BLaER1 (cell line): ENCODE results near the gene DOCK6.

Experiments used
- H3K27ac ChIP-seq: shearing (Covaris generic); formaldehyde crosslinking; 2 replicates; pipeline ENCODE4 v1.8.1; 2022
- H3K27me3 ChIP-seq: shearing (Covaris generic); formaldehyde crosslinking; 2 replicates; pipeline ENCODE4 v1.8.1; 2022
- H3K36me3 ChIP-seq: shearing (Covaris generic); formaldehyde crosslinking; 2 replicates; pipeline ENCODE4 v1.8.1; 2022
- H3K4me1 ChIP-seq: shearing (Covaris generic); formaldehyde crosslinking; 2 replicates; pipeline ENCODE4 v1.8.1; 2022
- H3K4me2 ChIP-seq: shearing (Covaris generic); formaldehyde crosslinking; 2 replicates; pipeline ENCODE4 v1.8.1; 2022
- H3K4me3 ChIP-seq: shearing (Covaris generic); formaldehyde crosslinking; 2 replicates; pipeline ENCODE4 v1.8.1; 2022
- H3K9ac ChIP-seq: shearing (Covaris generic); formaldehyde crosslinking; 2 replicates; pipeline ENCODE4 v1.8.1; 2022
- H3K9me3 ChIP-seq: shearing (Covaris generic); formaldehyde crosslinking; 2 replicates; pipeline ENCODE4 v1.8.1; 2022
- H4K20me1 ChIP-seq: shearing (Covaris generic); formaldehyde crosslinking; 2 replicates; pipeline ENCODE4 v1.8.1; 2022
- Cebpa-rat ChIP-seq: shearing (Covaris generic); IDR thresholded peaks from 2 replicates; pipeline ENCODE4 v1.8.1; 2022

DOCK6 gene

DNA sequence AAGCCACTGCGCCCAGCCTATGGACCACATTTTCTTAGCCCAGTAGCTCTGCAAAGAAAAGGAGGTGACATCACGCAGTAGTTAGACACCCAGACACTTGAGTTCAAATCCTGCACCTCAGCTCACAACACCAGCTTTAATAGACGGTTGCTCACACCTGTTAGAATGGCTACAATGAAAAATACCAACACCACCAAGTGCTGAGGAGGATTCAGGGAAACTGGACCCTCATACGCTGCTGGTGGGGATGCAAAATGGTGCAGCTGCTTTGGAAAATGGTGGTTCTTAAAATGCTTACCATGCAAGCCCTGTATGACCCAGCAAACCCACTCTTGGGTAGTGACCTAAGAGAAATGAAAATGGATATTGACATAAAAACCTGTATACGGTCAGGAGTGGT is 11.7 kb upstream of the DOCK6 start:
- no peak overlapping the region for H3K27ac ChIP-seq
- H4K20me1 ChIP-seq = peaks cover 10% of the 10 kb centered on the region
- H3K9me3 ChIP-seq = peaks cover 22% of the 10 kb centered on the region
- TF ChIP-seq Cebpa-rat = no peak
- peaks cover 59% of the 10 kb centered on the region for H3K27me3 ChIP-seq
- H3K4me2 ChIP-seq = no peak overlapping the region
- peaks cover 12% of the 10 kb centered on the region for H3K4me1 ChIP-seq
- H3K4me3 ChIP-seq = no peak overlapping the region
- H3K9ac ChIP-seq = no peak overlapping the region
- H3K36me3 ChIP-seq = no peaks in the 10 kb centered on the region

DNA sequence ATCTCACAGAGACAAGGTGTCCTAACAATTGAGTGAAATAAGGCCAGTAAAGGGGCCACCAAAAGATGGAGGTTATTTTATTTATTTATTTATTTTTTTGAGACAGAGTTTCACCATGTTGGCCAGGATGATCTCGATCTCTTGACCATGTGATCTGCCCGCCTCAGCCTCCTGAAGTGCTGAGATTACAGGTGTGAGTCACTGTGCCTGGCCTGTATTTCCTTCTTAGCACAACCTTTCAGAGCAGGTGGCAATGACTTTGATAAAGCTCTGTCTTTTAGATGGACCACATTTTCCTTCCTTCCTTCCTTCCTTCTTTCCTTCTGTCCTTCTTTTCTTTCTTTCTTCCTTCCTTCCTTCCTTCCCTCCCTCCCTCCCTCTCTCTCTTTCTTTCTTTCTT is 11.0 kb upstream of the DOCK6 start:
- peaks cover 59% of the 10 kb centered on the region for H3K27me3 ChIP-seq

DNA sequence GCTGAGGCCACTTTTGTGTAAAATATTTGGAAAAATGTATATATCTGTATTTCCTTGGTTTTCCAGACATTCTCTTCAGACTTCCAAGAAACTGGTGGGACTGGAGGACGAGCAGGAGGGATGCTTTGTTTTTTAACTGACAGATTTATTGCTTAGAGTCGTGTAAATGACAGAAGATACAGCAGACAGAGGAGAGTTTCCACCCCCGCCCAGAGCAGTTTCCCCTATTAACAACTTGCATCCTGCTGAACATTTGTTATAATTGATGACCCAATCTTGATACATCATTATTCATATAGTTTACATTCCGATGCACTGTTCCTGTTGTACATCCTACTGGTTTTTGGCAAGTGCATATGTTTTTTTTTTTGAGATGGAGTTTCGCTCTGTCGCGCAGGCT is 7.1 kb upstream of the DOCK6 start:
- Histone ChIP-seq H4K20me1 (peaks cover 23% of the 10 kb centered on the region; the same call in 1 of the 2 replicates), H3K9ac (no peak overlapping the region), H3K4me2 (peak overlapping the region; percentile 44), H3K36me3 (no peaks in the 10 kb centered on the region), H3K27me3 (peaks cover 60% of the 10 kb centered on the region), H3K4me3 (no peak overlapping the region), H3K4me1 (peaks cover 8% of the 10 kb centered on the region), H3K27ac (no peak overlapping the region), H3K9me3 (peaks cover 7% of the 10 kb centered on the region; the same call in 1 of the 2 replicates)
- no peak for TF ChIP-seq Cebpa-rat

More for the DNA sequence above, 11.0 kb upstream of the DOCK6 start:
- H3K4me1 ChIP-seq = peaks cover 9% of the 10 kb centered on the region
- no peak overlapping the region for H3K4me3 ChIP-seq
- TF ChIP-seq Cebpa-rat = no peak
- H3K9ac ChIP-seq = no peak overlapping the region
- H3K4me2 ChIP-seq = no peak overlapping the region
- peaks cover 22% of the 10 kb centered on the region for H3K9me3 ChIP-seq
- peaks cover 3% of the 10 kb centered on the region for H4K20me1 ChIP-seq
- H3K27ac ChIP-seq = no peak overlapping the region
- no peaks in the 10 kb centered on the region for H3K36me3 ChIP-seq

DNA sequence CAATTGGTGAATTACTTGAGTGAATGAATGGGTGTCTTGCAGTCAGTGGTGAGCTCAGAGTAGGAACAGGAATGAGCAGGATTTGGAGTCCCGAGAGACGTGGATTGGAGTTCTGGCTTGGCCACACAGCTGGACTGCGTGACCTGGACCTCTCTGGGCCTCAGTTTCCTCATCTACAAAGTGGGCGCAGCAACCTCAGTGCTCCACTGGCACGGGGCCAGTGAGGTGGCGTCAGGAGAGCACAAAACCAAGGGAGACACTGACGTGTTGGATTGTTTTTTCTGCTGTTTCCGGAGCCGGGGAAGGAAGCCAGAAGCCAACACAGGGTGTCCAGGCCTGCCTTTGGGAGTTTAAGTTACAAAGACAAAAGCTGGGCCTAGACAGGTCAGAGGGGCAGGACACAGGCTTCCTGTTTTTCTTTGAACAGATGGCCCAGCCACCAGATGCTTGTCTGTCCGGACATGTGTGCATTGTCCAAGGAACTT is 6.5 kb upstream of the DOCK6 start:
- peaks cover 1% of the 10 kb centered on the region; the same call in 1 of the 2 replicates for H3K9me3 ChIP-seq
- H3K27ac ChIP-seq = no peak overlapping the region
- H3K36me3 ChIP-seq = no peaks in the 10 kb centered on the region
- H3K4me3 ChIP-seq = no peak overlapping the region
- peaks cover 8% of the 10 kb centered on the region for H3K4me1 ChIP-seq
- H4K20me1 ChIP-seq = peaks cover 25% of the 10 kb centered on the region; the same call in 1 of the 2 replicates
- peaks cover 57% of the 10 kb centered on the region for H3K27me3 ChIP-seq
- H3K4me2 ChIP-seq = peak overlapping the region; percentile 44
- TF ChIP-seq Cebpa-rat = no peak
- H3K9ac ChIP-seq = no peak overlapping the region

DNA sequence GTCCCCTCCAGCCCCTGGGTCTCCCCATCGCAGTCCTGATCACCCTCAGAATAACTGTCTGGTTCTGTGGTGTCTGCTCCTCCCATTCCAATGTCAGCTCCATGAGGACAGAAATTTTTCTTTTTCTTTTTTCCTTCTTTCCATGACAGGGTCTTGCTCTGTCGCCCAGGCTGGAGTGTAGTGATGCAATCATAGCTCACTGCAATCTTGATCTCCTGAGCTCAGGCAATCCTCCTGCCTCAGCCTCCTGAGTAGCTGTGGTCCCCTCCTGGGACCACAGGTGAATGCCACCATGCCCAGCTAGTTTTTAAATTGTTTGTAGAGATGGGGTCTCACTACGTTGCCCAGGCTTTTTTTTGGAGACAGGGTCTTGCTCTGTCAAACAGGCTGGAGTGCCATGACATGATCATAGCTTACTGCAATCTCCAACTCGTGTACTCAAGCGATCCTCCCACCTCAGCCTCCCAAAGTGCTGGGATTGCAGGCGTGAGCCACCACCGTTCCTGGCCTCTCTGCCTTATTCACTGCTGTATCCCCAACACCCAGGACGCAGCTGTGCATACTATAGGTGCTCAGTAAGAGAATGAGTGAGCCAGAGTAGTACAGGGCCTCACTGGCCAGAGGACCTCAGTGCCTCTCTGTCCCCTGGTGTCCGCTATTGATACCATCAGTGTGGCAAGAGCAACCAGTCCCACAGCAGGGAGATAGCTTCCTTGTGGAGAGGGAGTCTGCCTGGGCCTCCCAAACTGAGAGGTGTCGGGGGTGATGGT is 5.2 kb upstream of the DOCK6 start:
- Histone ChIP-seq H4K20me1 (peaks cover 25% of the 10 kb centered on the region; the same call in 1 of the 2 replicates), H3K4me1 (peaks cover 8% of the 10 kb centered on the region), H3K27me3 (peaks cover 69% of the 10 kb centered on the region), H3K9me3 (no peaks in the 10 kb centered on the region), H3K4me3 (no peak overlapping the region), H3K9ac (no peak overlapping the region), H3K27ac (no peak overlapping the region), H3K36me3 (no peaks in the 10 kb centered on the region), H3K4me2 (no peak overlapping the region)
- 0 out of 2 replicates have a peak, but pooled peaks have one; percentile 13 for TF ChIP-seq Cebpa-rat

DNA sequence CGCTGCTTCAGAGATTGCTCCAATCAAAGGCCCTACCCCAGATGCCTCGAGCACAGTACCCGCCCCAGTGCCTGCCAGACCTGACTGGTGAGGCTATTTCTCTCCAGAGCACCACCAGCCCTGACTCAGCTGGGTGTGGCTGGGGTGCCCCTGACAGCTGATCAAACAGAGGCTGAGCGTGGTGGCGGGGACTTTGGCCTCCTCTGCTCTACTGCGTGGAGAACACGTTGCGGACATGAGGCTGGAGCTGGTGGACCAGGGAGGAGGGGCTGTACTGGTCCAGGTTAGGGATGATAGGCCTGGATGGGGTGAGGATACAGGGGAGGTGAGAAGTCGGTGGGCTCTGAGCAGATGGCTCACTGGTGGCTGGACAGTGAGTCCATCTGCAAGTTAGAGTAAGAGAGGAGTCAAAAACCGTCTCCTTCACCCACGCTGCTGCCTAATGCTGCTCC is 3.5 kb upstream of the DOCK6 start:
- Histone ChIP-seq H3K4me2 (no peak overlapping the region), H3K27ac (no peak overlapping the region), H3K27me3 (peaks cover 86% of the 10 kb centered on the region), H4K20me1 (peaks cover 25% of the 10 kb centered on the region; the same call in 1 of the 2 replicates), H3K36me3 (no peaks in the 10 kb centered on the region), H3K4me1 (peaks cover 8% of the 10 kb centered on the region), H3K4me3 (no peak overlapping the region), H3K9me3 (no peaks in the 10 kb centered on the region), H3K9ac (no peak overlapping the region)
- no peak for TF ChIP-seq Cebpa-rat

DNA sequence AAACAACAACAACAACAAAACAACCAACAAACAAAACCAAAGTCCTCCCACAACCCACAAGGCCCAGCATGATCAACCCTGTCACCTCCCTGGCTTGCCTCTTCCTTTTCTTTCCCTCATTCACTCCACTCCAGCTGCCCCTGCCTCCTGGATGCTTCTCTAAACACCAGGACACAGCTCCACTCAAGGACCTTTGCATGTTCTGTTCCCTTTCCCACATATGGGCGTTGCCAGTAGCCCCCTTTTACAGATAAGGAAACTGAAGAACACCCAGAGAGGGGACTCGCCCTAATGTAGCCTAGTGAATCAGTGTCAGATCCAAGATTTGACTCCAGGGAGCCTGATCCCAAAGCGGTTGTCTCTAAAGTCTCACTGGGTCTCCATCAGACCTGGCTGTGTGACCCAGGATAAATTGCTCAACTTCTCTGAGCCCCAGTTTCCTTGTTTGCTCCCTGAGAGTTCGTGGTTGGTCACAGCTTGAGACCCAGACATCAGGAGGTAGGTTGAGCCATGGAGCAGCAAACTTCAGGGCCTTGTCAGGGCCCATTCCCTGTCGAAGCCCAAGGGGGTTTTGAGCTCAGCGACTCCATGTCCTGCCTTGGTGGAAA is 3.0 kb upstream of the DOCK6 start:
- peaks cover 25% of the 10 kb centered on the region; the same call in 1 of the 2 replicates for H4K20me1 ChIP-seq
- no peak overlapping the region for H3K9ac ChIP-seq
- no peak overlapping the region for H3K4me2 ChIP-seq

DNA sequence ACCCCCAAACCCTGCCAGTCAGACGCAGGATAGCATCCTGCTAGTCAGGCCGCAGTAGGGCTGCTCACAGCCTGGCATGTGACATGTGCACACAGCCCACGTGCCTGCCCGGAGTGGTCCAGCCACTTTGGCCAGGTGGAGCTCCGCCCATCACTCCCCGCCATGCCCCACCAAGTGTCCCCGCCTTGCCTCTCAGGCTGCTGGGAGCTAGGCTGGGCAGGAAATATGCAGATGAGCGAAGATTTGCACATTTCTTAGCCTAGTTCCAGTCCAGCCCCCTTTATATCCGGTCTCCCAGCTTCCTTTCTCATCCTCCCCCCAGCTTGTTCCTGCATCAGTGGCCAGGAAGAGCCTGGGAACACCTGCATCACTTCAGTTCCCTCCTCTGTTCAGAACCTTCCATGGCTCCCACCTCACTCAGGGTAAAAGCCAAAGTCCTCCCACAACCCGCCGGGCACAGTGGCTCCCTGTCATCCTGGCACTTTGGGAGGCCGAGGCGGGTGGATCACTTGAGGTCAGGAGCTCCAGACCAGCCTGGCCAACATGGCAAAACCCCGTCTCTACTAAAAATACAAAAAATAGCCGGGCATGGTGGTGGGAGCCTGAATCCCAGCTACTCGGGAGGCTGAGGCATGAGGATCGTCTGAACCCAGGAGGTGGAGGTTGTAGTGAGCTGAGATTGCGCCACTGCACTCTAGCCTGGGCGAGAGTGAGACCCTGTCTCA is 2.3 kb upstream of the DOCK6 start:
- no peak overlapping the region for H3K27ac ChIP-seq
- TF ChIP-seq Cebpa-rat = no peak
- H3K9me3 ChIP-seq = no peaks in the 10 kb centered on the region
- no peak overlapping the region for H3K4me3 ChIP-seq
- no peaks in the 10 kb centered on the region for H3K36me3 ChIP-seq
- H3K4me1 ChIP-seq = peaks cover 8% of the 10 kb centered on the region
- no peak overlapping the region for H3K9ac ChIP-seq
- peaks cover 95% of the 10 kb centered on the region for H3K27me3 ChIP-seq
- H4K20me1 ChIP-seq = peaks cover 25% of the 10 kb centered on the region; the same call in 1 of the 2 replicates
- no peak overlapping the region for H3K4me2 ChIP-seq

More for the DNA sequence above, 3.0 kb upstream of the DOCK6 start:
- TF ChIP-seq Cebpa-rat = no peak
- H3K4me3 ChIP-seq = no peak overlapping the region
- H3K27ac ChIP-seq = no peak overlapping the region
- peaks cover 91% of the 10 kb centered on the region for H3K27me3 ChIP-seq
- H3K4me1 ChIP-seq = peaks cover 8% of the 10 kb centered on the region
- no peaks in the 10 kb centered on the region for H3K9me3 ChIP-seq
- no peaks in the 10 kb centered on the region for H3K36me3 ChIP-seq

DNA sequence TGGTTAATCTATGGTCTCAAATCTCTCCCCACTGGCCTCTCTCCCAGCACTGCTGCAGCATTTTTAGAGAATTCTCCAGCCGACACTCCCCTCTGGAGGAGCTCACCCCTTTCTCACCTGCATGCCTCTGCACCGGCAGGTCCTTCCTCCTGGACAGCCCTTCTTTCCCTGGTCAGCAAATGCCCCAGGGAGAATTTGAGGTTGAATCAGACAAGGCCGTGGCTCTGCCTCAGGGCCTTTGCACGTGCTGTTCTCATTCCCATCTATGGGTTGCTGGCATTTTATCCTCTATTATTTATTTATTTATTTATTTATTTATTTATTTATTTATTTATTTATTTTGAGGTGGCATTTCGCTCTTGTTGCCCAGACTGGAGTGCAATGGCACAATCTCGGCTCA is 1.4 kb upstream of the DOCK6 start:
- H3K27ac ChIP-seq = no peak overlapping the region
- no peaks in the 10 kb centered on the region for H3K36me3 ChIP-seq
- peaks cover 91% of the 10 kb centered on the region for H3K27me3 ChIP-seq
- no peaks in the 10 kb centered on the region for H3K9me3 ChIP-seq
- peaks cover 2% of the 10 kb centered on the region for H3K4me1 ChIP-seq
- no peak overlapping the region for H3K4me3 ChIP-seq
- no peak overlapping the region for H3K9ac ChIP-seq
- peaks cover 25% of the 10 kb centered on the region; the same call in 1 of the 2 replicates for H4K20me1 ChIP-seq
- no peak overlapping the region for H3K4me2 ChIP-seq
- TF ChIP-seq Cebpa-rat = no peak
